K562 (cell line): ENCODE results near the gene ACBD3. TPM values are rescaled to one million over a fixed set of nuclear protein-coding genes. Genes with fewer than 3 reads are reported as not detected.
A peak's percentile ranks its signal among the peaks of the same experiment; 100 is the strongest.

Experiments
- ATAC-seq: fragments of 200-7000 bp; cut with Tn5 transposase; 3 replicates; pipeline ENCODE4 v1.9.1; 2020; ENCODE audit warnings: moderate library complexity
- BruUV-seq: library from RNA; stranded (reverse); fragments of 400-500 nt; replicated peaks from 2 replicates; lab custom pipeline; 2021; lab: Mats Ljungman, UMichigan
- CTCF ChIA-PET: fragments of 300-600 bp; formaldehyde crosslinking; extraction: SDS; loops from one replicate; lab custom pipeline; 2021; ENCODE audit warnings: low intra/inter-chr PET ratio; lab: Yijun Ruan, JAX
- POLR2A ChIA-PET: fragments of 300-600, 350-650 bp; sonication (Branson Sonifier 250); formaldehyde crosslinking; extraction: SDS; loops from one replicate; lab custom pipeline; 2021; ENCODE audit warnings: antibody characterized with exemption, inconsistent platforms; lab: Yijun Ruan, JAX
- DNase-seq, 4 experiments: peaks; one replicate each; pipeline versions ENCODE4 v3.0.0 to v3.0.0-alpha.2; 2011 to 2018; ENCODE audit warnings: low spot score in 3 of 4, mixed read lengths in 3 of 4; ENCODE audit errors: extremely low read depth in 1 of 4
- FAIRE-seq: peaks from 2 replicates; lab custom pipeline; 2011; peaks lifted over from hg19 to GRCh38; lab: Jason Lieb, UNC
- H2AFZ ChIP-seq: 2 replicates; pipeline ENCODE4 v1.6.0; 2011; ENCODE audit warnings: low read depth, low read length, control low read depth, inconsistent platforms
- H3K27ac ChIP-seq: fragments of 200-600 bp; 3 replicates; pipeline ENCODE4 v1.8.0; 2011; ENCODE audit warnings: low read depth, mild to moderate bottlenecking, control low read depth, inconsistent platforms, low read length, moderate library complexity, mixed read lengths; ENCODE audit errors: extremely low read depth
- H3K27me3 ChIP-seq, 2 experiments: fragments of 300-600 bp in 1 of 2; 2 replicates in 1 of 2; 3 replicates in 1 of 2; pipeline versions ENCODE4 v1.6.0 to v1.8.0; 2011; ENCODE audit warnings: inconsistent platforms in 2 of 2, low read length in 2 of 2, mild to moderate bottlenecking in 1 of 2, mixed read lengths in 1 of 2, moderate library complexity in 1 of 2; ENCODE audit not compliant: control insufficient read depth in 2 of 2, insufficient read depth in 2 of 2
- H3K36me3 ChIP-seq: fragments of 300-600 bp; 3 replicates; pipeline ENCODE4 v1.8.0; 2011; ENCODE audit warnings: mild to moderate bottlenecking, low read length, inconsistent platforms; ENCODE audit not compliant: control insufficient read depth, insufficient read depth
- H3K4me1 ChIP-seq, 2 experiments: fragments of 200-600 bp in 1 of 2; replicated peaks in 1 of 2; 2 replicates in 1 of 2; 3 replicates in 1 of 2; pipeline versions ENCODE4 v1.5.1 to v1.8.0; 2011; ENCODE audit warnings: inconsistent platforms in 2 of 2, low read length in 2 of 2, mild to moderate bottlenecking in 1 of 2, mixed read lengths in 1 of 2, moderate library complexity in 1 of 2; ENCODE audit not compliant: control insufficient read depth in 2 of 2, insufficient read depth in 2 of 2
- H3K4me2 ChIP-seq: 2 replicates; pipeline ENCODE4 v1.6.1; 2011; ENCODE audit warnings: low read length, control low read depth, inconsistent platforms, mixed read lengths; ENCODE audit not compliant: insufficient read depth
- H3K4me3 ChIP-seq: fragments of 200-600 bp; sonication (generic), shearing (Covaris generic); 2 replicates; pipeline ENCODE4 v1.5.1; 2016; ENCODE audit warnings: control low read depth, inconsistent platforms
- H3K79me2 ChIP-seq: fragments of 200-600 bp; 3 replicates; pipeline ENCODE4 v1.8.0; 2011; ENCODE audit warnings: low read length, inconsistent platforms; ENCODE audit not compliant: control insufficient read depth, insufficient read depth
- H3K9ac ChIP-seq, 2 experiments: 2 replicates each; pipeline versions ENCODE4 v1.6.0 to v1.6.1; 2011; ENCODE audit warnings: low read depth in 2 of 2, low read length in 2 of 2, control low read depth in 1 of 2, inconsistent platforms in 1 of 2, mild to moderate bottlenecking in 1 of 2, mixed read lengths in 1 of 2; ENCODE audit not compliant: insufficient read depth in 1 of 2
- H3K9me1 ChIP-seq: one replicate; pipeline ENCODE4 v1.6.0; 2011; ENCODE audit warnings: inconsistent platforms, mild to moderate bottlenecking, low read length, moderate library complexity; ENCODE audit not compliant: control insufficient read depth, insufficient read depth
- H3K9me3 ChIP-seq: replicated peaks from 2 replicates; pipeline ENCODE4 v1.5.1; 2011; ENCODE audit warnings: low read depth, low read length, inconsistent platforms; ENCODE audit not compliant: control insufficient read depth, insufficient read depth
- H4K20me1 ChIP-seq: replicated peaks from 2 replicates; pipeline ENCODE4 v1.6.1; 2011; ENCODE audit warnings: low read length, inconsistent platforms, mixed read lengths; ENCODE audit not compliant: control insufficient read depth, insufficient read depth
- BACH1 ChIP-seq: fragments of 200-800 bp; sonication (Bioruptor generic); IDR thresholded peaks from 2 replicates; pipeline ENCODE4 v1.6.1; 2016; ENCODE audit warnings: missing genetic modification characterization, missing compliant biosample characterization
- E2F5 ChIP-seq: sonication (generic); formaldehyde crosslinking; IDR thresholded peaks from 2 replicates; pipeline ENCODE4 v1.8.0; 2022; ENCODE audit warnings: mild to moderate bottlenecking, missing genetic modification reagents
- GATA2 ChIP-seq: sonication (generic); formaldehyde crosslinking; IDR thresholded peaks from 2 replicates; pipeline ENCODE4 v1.4.0; 2020; ENCODE audit warnings: mild to moderate bottlenecking, missing genetic modification reagents
- HMGXB4 ChIP-seq: sonication (generic); formaldehyde crosslinking; IDR thresholded peaks from 2 replicates; pipeline ENCODE4 v1.8.1; 2023; ENCODE audit warnings: mild to moderate bottlenecking, missing genetic modification reagents
- MED1 ChIP-seq: sonication (generic); formaldehyde crosslinking; IDR thresholded peaks from 2 replicates; pipeline ENCODE4 v1.8.1; 2023; ENCODE audit warnings: missing genetic modification reagents, borderline replicate concordance
- MEIS2 ChIP-seq: fragments of 450-650 bp; IDR thresholded peaks from 2 replicates; pipeline ENCODE4 v1.6.1; 2014; ENCODE audit warnings: mild to moderate bottlenecking; ENCODE audit not compliant: partially characterized antibody
- PHF8 ChIP-seq: fragments of 200-600 bp; sonication (generic); IDR thresholded peaks from 2 replicates; pipeline ENCODE4 v1.6.1; 2012; ENCODE audit warnings: mixed run types, mild to moderate bottlenecking, inconsistent platforms, low read length, moderate library complexity, borderline replicate concordance
- POU5F1 ChIP-seq: fragments of 150-350 bp; IDR thresholded peaks from 2 replicates; pipeline ENCODE4 v1.6.1; 2014; ENCODE audit warnings: borderline replicate concordance, low read length, low read depth, mild to moderate bottlenecking; ENCODE audit not compliant: partially characterized antibody
- RB1 ChIP-seq: fragments of 450-650 bp; IDR thresholded peaks from 2 replicates; pipeline ENCODE4 v1.6.1; 2017; ENCODE audit warnings: low read depth, mild to moderate bottlenecking
- SAFB2 ChIP-seq: fragments of 200-400 bp; formaldehyde crosslinking; IDR thresholded peaks from 2 replicates; pipeline ENCODE4 v1.6.1; 2018; ENCODE audit warnings: borderline replicate concordance, low read length, low read depth, moderate library complexity; ENCODE audit not compliant: severe bottlenecking
- SMARCB1 ChIP-seq: IDR thresholded peaks from 2 replicates; pipeline ENCODE4 v1.6.1; 2011; ENCODE audit warnings: improper control_type of control experiment, low read depth; ENCODE audit not compliant: insufficient read length
- TBP ChIP-seq: optimal IDR thresholded peaks from 2 replicates; pipeline ENCODE3; 2011; ENCODE audit warnings: low read depth, low read length, improper control_type of control experiment
- ZFX ChIP-seq: sonication (generic); formaldehyde crosslinking; IDR thresholded peaks from 2 replicates; pipeline ENCODE4 v1.8.0; 2022; ENCODE audit warnings: mild to moderate bottlenecking, missing genetic modification reagents, moderate library complexity
- ZNF41 ChIP-seq: fragments of 250-450 bp; sonication (Bioruptor Pico); conservative IDR thresholded peaks from 2 replicates; pipeline ENCODE4 v1.4.0; 2020; ENCODE audit warnings: mild to moderate bottlenecking
- ZNF436 ChIP-seq: fragments of 250-450, 450-650 bp; sonication (Bioruptor Pico); formaldehyde crosslinking; IDR thresholded peaks from 2 replicates; pipeline ENCODE4 v1.7.0; 2020; ENCODE audit warnings: mild to moderate bottlenecking
- ZNF586 ChIP-seq: fragments of 450-650 bp; formaldehyde crosslinking; conservative IDR thresholded peaks from 2 replicates; pipeline ENCODE4 v1.4.0; 2020; ENCODE audit warnings: mild to moderate bottlenecking, moderate library complexity
- ZNF79 ChIP-seq: fragments of 250-450 bp; sonication (Bioruptor Pico); IDR thresholded peaks from 2 replicates; pipeline ENCODE4 v1.4.0; 2020; ENCODE audit warnings: low read depth, mild to moderate bottlenecking, moderate library complexity
- WGBS: fragments of 100-300 bp; shearing (Covaris generic); methylation state at CpG from one replicate; pipeline ENCODE4 v1.1.6; 2016; ENCODE audit warnings: low coverage, mixed read lengths; ENCODE audit not compliant: insufficient coverage; ENCODE audit errors: missing lambda C conversion rate; 5-methylcytosine and 5-hydroxymethylcytosine counted together
- in situ Hi-C: fragments of 300-500 bp; cut with MboI; formaldehyde crosslinking; loops from 4 replicates; pipeline ENCODE4 v1.15.0; 2018; ENCODE audit warnings: inconsistent platforms, mixed read lengths
- intact Hi-C: fragments of 100-400 bp; cut with micrococcal nuclease; formaldehyde crosslinking; loops from 2 replicates; pipeline ENCODE4 v1.14.2; 2022
- polyA plus RNA-seq, 8 experiments: library from polyadenylated mRNA; depleted of rRNA in 4 of 8; stranded (reverse) in 5 of 8; unstranded in 3 of 8; fragments of >200 nt; fragmentation: Nextera tagmentation in 2 of 8; fragmentation: Illumina TruSeq in 1 of 8; extraction: Ambion mirVana in 2 of 8; extraction: Trizol in 1 of 8; gene quantifications; 2 replicates each; pipeline versions ENCODE4 v1.2.1 to v1.2.3, GENCODE V29; 2011 to 2014; ENCODE audit warnings: inconsistent platforms in 1 of 8, missing spikeins in 1 of 8
- total RNA-seq, 7 experiments: library from RNA; depleted of rRNA in 6 of 7; stranded (reverse); fragments of >200 nt in 6 of 7; fragmentation: Illumina TruSeq in 2 of 7; extraction: Trizol in 2 of 7; gene quantifications; 2 replicates each; pipeline versions ENCODE4 v1.2.1 to v1.2.3, GENCODE V29; 2011 to 2021; ENCODE audit warnings: low replicate concordance in 1 of 7
- TF ChIP-seq, protein P1 (sequence below): fragments of 150-350 bp; IDR thresholded peaks from 2 replicates; pipeline ENCODE4 v1.6.1; 2014; ENCODE audit warnings: low read depth, mild to moderate bottlenecking, low read length, borderline replicate concordance

ACBD3 gene
- total and polyA plus RNA-seq, 9 of the 15 experiments (the other 6 are each of a cell fraction or from before 2014, with no cell fraction given): 11.1 to 36.7 (median 26.9) TPM

GRCh38 chr1:226131639-226132038 lies 54.9 kb downstream of the ACBD3 start:
- no peaks in the 10 kb centered on the region for H3K9me1 ChIP-seq
- peak overlapping the region; percentile 21; the same call in 1 of the 2 replicates for H3K4me2 ChIP-seq
- TF ChIP-seq, protein P1, sequence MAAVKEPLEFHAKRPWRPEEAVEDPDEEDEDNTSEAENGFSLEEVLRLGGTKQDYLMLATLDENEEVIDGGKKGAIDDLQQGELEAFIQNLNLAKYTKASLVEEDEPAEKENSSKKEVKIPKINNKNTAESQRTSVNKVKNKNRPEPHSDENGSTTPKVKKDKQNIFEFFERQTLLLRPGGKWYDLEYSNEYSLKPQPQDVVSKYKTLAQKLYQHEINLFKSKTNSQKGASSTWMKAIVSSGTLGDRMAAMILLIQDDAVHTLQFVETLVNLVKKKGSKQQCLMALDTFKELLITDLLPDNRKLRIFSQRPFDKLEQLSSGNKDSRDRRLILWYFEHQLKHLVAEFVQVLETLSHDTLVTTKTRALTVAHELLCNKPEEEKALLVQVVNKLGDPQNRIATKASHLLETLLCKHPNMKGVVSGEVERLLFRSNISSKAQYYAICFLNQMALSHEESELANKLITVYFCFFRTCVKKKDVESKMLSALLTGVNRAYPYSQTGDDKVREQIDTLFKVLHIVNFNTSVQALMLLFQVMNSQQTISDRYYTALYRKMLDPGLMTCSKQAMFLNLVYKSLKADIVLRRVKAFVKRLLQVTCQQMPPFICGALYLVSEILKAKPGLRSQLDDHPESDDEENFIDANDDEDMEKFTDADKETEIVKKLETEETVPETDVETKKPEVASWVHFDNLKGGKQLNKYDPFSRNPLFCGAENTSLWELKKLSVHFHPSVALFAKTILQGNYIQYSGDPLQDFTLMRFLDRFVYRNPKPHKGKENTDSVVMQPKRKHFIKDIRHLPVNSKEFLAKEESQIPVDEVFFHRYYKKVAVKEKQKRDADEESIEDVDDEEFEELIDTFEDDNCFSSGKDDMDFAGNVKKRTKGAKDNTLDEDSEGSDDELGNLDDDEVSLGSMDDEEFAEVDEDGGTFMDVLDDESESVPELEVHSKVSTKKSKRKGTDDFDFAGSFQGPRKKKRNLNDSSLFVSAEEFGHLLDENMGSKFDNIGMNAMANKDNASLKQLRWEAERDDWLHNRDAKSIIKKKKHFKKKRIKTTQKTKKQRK: no peak
- TF ChIP-seq MED1 (CRISPR knock-in tag) (no peak), BACH1 (tag) (no peak), GATA2 (CRISPR knock-in tag) (no peak), SAFB2 (no peak), SMARCB1 (no peak), E2F5 (CRISPR knock-in tag) (no peak), ZNF436 (CRISPR knock-in tag) (no peak), ZNF41 (CRISPR knock-in tag) (no peak), ZNF79 (CRISPR knock-in tag) (no peak), PHF8 (no peak), TBP (peak; percentile 13), HMGXB4 (CRISPR knock-in tag) (no peak), ZFX (CRISPR knock-in tag) (no peak), RB1 (no peak), POU5F1 (no peak), MEIS2 (peak; percentile 31), ZNF586 (CRISPR knock-in tag) (no peak)

More at GRCh38 chr1:226131639-226132038, 54.9 kb downstream of the ACBD3 start:
- Histone ChIP-seq H3K4me1 (peaks cover 7 to 42% of the 10 kb centered on the region in 2 experiments), H3K4me3 (no peak overlapping the region), H2AFZ (peak overlapping the region; percentile 36), H3K9me3 (no peaks in the 10 kb centered on the region), H3K79me2 (no peaks in the 10 kb centered on the region), H3K27me3 (peaks cover 4 to 10% of the 10 kb centered on the region in 2 experiments; a peak in 2 of 5 replicates), H3K27ac (no peak overlapping the region), H4K20me1 (no peaks in the 10 kb centered on the region; the same call in 1 of the 2 replicates), H3K9ac (no peak overlapping the region), H3K36me3 (no peaks in the 10 kb centered on the region)
- in situ Hi-C loops (no loop called here), intact Hi-C loops (no loop called here)
- ATAC-seq: peak; percentile 60
- DNase-seq: peak; percentile 45 to 65 (median 50)
- BruUV-seq: no TSS peak
- 0% methylated on average over 5 of the region's 5 CpGs for WGBS
- ChIA-PET CTCF (no interaction called here), POLR2A (interaction anchor here (0.9 to 1.3 kb wide), 2 partner anchors 9 to 21 kb away, joined by 3 to 5 read pairs; no protein-coding TSS in a partner anchor)
- FAIRE-seq: peak; percentile 78
